OCI-LY7 (cell line): ENCODE data around the gene HOXB5. TPM values are rescaled to one million over a fixed set of nuclear protein-coding genes. Genes with fewer than 3 reads are reported as not detected.

Source experiments
- BruUV-seq: library from RNA; stranded (reverse); fragments of 400-500 nt; replicated peaks from 2 replicates; lab custom pipeline; 2021; lab: Mats Ljungman, UMichigan
- CTCF ChIA-PET: fragments of 300-600 bp; sonication (Branson Sonifier 250); formaldehyde crosslinking; loops from one replicate; lab custom pipeline; 2022; ENCODE audit warnings: antibody characterized with exemption; ENCODE audit not compliant: unreplicated experiment; lab: Charles Lee
- POLR2A ChIA-PET: fragments of 300-600 bp; sonication (Branson Sonifier 250); formaldehyde crosslinking; loops from one replicate; lab custom pipeline; 2022; ENCODE audit warnings: antibody characterized with exemption; lab: Charles Lee
- DNase-seq: peaks from one replicate; pipeline ENCODE4 v3.0.0-alpha.2; 2015; ENCODE audit warnings: low spot score
- H2AFZ ChIP-seq: fragments of 200-600 bp; sonication (generic), shearing (Covaris generic); 2 replicates; pipeline ENCODE4 v1.6.1; 2014; ENCODE audit warnings: mild to moderate bottlenecking, antibody characterized with exemption, low read length, moderate library complexity
- H3K27ac ChIP-seq: fragments of 200-600 bp; sonication (generic); 2 replicates; pipeline ENCODE4 v1.5.1; 2014; ENCODE audit warnings: mixed run types, low read depth, mild to moderate bottlenecking, moderate library complexity, low read length, inconsistent platforms; ENCODE audit not compliant: poor library complexity, severe bottlenecking
- H3K36me3 ChIP-seq: fragments of 200-600 bp; sonication (generic); 2 replicates; pipeline ENCODE4 v1.6.1; 2014; ENCODE audit warnings: mild to moderate bottlenecking, antibody characterized with exemption, low read length, moderate library complexity, mixed read lengths; ENCODE audit not compliant: insufficient read depth
- H3K4me1 ChIP-seq: fragments of 200-600 bp; sonication (generic); 2 replicates; pipeline ENCODE4 v1.5.1; 2014; ENCODE audit warnings: mild to moderate bottlenecking, low read length; ENCODE audit not compliant: insufficient read depth, poor library complexity, severe bottlenecking
- H3K4me2 ChIP-seq: fragments of 200-600 bp; sonication (generic); 2 replicates; pipeline ENCODE4 v1.6.1; 2014; ENCODE audit warnings: mild to moderate bottlenecking, low read length
- H3K4me3 ChIP-seq: fragments of 200-600 bp; sonication (generic); 2 replicates; pipeline ENCODE4 v1.5.1; 2014; ENCODE audit warnings: mild to moderate bottlenecking, low read depth, low read length; ENCODE audit not compliant: poor library complexity, severe bottlenecking
- H3K79me2 ChIP-seq: fragments of 200-600 bp; sonication (generic); 2 replicates; pipeline ENCODE4 v1.6.1; 2016; ENCODE audit warnings: low read depth, mild to moderate bottlenecking, low read length, moderate library complexity, mixed read lengths; ENCODE audit not compliant: insufficient read depth
- H3K9me2 ChIP-seq: fragments of 200-600 bp; sonication (generic); 2 replicates; pipeline ENCODE4 v1.6.1; 2016; ENCODE audit warnings: mild to moderate bottlenecking, low read length, mixed read lengths; ENCODE audit not compliant: insufficient read depth
- H3K9me3 ChIP-seq: fragments of 200-600 bp; sonication (generic); 2 replicates; pipeline ENCODE4 v1.6.1; 2014; ENCODE audit warnings: mild to moderate bottlenecking, mixed run types, low read length, mixed read lengths
- H4K20me1 ChIP-seq: fragments of 200-600 bp; sonication (generic); 2 replicates; pipeline ENCODE4 v1.6.1; 2014; ENCODE audit warnings: mild to moderate bottlenecking, antibody characterized with exemption, low read length, moderate library complexity, mixed read lengths; ENCODE audit not compliant: insufficient read depth
- EZH2phosphoT487 ChIP-seq: fragments of 200-600 bp; sonication (generic); IDR thresholded peaks from 2 replicates; pipeline ENCODE4 v1.6.1; 2018; ENCODE audit warnings: low read depth, borderline replicate concordance, mild to moderate bottlenecking, mixed run types, antibody characterized with exemption, low read length, moderate library complexity, mixed read lengths
- intact Hi-C: fragments of 100-400 bp; cut with micrococcal nuclease; formaldehyde crosslinking; loops from one replicate; pipeline ENCODE4 v1.10.0; 2022; ENCODE audit not compliant: unreplicated experiment
- total RNA-seq, 2 experiments: library from RNA; depleted of rRNA in 1 of 2; stranded (reverse); fragments of >200 nt in 1 of 2; shearing (Covaris generic) in 1 of 2; gene quantifications; 2 replicates each; pipeline ENCODE4 v1.2.3, GENCODE V29; 2014 to 2022
- TF ChIP-seq, protein P1 (sequence below): fragments of 200-600 bp; sonication (generic); conservative IDR thresholded peaks from 2 replicates; pipeline ENCODE4 v1.5.1; 2014; ENCODE audit warnings: mild to moderate bottlenecking, antibody characterized with exemption, low read length, moderate library complexity, mixed read lengths

Gene HOXB5
- total RNA-seq, 2 experiments from 2014 or later = not detected

DNA sequence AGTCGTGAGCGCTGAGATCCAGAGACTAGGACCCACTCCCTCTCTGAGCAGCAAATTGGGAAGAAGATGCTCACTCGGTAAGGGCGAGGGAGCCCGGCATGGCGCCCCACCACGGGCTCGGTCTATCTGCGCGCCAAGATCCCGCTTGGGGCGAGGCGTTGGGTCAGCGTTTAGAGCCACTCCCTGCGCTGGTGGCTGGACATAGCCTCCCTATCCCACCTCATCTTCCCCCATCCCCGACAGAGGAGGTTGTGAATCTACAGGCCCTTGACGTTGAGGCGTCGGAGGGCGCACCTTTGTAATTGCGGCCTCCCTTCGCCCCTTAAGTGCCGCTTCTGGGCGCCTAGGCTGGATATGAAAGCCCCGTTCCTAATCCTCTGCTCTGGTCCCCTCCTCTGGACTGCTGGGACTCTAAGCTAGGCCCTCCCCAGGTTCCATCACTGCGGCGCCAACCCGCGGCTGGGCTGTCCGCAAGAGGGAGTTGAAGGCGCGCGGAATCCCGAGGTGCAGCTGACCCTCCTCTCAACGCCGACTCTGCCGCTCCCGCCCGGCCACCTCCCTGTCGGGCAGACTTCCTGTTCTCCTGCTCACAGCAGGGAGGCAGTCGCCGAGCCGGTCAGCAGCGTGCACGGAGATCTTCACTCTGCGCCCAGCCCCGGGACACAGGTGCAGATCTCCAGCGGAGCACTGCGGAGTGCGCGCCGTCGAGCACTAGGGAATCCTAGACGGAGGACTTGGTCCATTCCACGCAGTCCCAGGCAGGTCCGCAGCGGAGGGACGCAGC, 48.7 kb upstream of the HOXB5 start:
- POLR2A ChIA-PET = no interaction called here
- Histone ChIP-seq H3K9me2 (no peaks in the 10 kb centered on the region), H2AFZ (no peak overlapping the region), H3K4me1 (no peaks in the 10 kb centered on the region), H3K4me3 (no peak overlapping the region), H4K20me1 (no peaks in the 10 kb centered on the region), H3K27ac (no peak overlapping the region), H3K79me2 (no peaks in the 10 kb centered on the region), H3K36me3 (no peaks in the 10 kb centered on the region), H3K9me3 (no peaks in the 10 kb centered on the region), H3K4me2 (no peak overlapping the region)
- BruUV-seq = no TSS peak
- no peak for TF ChIP-seq EZH2phosphoT487
- TF ChIP-seq, protein P1, sequence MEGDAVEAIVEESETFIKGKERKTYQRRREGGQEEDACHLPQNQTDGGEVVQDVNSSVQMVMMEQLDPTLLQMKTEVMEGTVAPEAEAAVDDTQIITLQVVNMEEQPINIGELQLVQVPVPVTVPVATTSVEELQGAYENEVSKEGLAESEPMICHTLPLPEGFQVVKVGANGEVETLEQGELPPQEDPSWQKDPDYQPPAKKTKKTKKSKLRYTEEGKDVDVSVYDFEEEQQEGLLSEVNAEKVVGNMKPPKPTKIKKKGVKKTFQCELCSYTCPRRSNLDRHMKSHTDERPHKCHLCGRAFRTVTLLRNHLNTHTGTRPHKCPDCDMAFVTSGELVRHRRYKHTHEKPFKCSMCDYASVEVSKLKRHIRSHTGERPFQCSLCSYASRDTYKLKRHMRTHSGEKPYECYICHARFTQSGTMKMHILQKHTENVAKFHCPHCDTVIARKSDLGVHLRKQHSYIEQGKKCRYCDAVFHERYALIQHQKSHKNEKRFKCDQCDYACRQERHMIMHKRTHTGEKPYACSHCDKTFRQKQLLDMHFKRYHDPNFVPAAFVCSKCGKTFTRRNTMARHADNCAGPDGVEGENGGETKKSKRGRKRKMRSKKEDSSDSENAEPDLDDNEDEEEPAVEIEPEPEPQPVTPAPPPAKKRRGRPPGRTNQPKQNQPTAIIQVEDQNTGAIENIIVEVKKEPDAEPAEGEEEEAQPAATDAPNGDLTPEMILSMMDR = no peak
- DNase-seq = no peak
- intact Hi-C loops = no loop called here
- CTCF ChIA-PET = no interaction called here

DNA sequence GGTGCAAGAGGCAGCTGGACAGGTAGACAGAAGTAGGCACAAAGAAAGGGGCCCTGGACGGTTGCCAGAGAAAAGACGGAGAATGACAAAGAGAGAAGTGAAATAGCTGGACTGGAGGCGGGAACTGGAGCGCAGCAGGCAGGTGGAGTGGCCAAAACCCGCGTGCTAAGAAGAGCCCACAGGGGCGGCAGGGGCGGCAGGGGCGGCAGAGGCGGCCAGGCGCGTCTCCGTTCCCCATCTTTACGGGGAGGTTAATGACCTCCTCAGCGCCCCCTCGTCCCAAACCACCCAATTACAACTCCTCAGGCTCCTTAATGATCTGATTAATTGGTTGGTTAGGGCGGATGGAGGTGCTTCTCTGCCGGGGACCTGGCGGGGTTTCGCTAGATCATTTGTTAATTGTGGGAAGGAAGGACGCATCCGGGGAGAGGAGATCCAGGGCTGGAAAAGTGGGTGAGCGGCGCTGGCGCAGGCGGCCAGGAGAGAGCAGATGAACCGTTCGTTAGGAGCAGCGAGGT, 48.0 kb upstream of the HOXB5 start:
- no peak overlapping the region for H3K27ac ChIP-seq
- POLR2A ChIA-PET = no interaction called here
- no peak for TF ChIP-seq EZH2phosphoT487
- TF ChIP-seq, protein P1 = no peak
- no peaks in the 10 kb centered on the region for H3K36me3 ChIP-seq
- no peaks in the 10 kb centered on the region for H3K79me2 ChIP-seq
- intact Hi-C loops = no loop called here
- BruUV-seq = no TSS peak
- H3K9me2 ChIP-seq = no peaks in the 10 kb centered on the region
- no peaks in the 10 kb centered on the region for H3K9me3 ChIP-seq
- DNase-seq = no peak
- CTCF ChIA-PET = no interaction called here
- H3K4me1 ChIP-seq = no peaks in the 10 kb centered on the region
- no peaks in the 10 kb centered on the region for H4K20me1 ChIP-seq
- H2AFZ ChIP-seq = no peak overlapping the region
- H3K4me2 ChIP-seq = no peak overlapping the region
- no peak overlapping the region for H3K4me3 ChIP-seq

DNA sequence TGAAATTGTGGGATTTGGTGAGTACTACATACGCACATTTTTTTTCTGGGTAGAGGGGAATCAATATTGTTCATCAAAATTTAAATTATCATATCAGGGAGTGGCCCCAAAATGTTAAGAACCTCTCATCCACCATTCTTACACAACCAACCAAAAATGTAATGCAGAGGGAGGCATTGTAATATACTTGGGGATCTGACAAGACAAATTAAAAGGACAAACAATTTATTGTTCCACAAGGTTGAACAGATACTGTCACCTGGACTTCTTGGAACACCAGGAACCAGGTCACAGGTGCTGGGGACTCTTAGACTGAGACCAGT, 47.2 kb upstream of the HOXB5 start:
- Histone ChIP-seq H3K9me3 (no peaks in the 10 kb centered on the region), H3K4me2 (no peak overlapping the region), H3K36me3 (no peaks in the 10 kb centered on the region), H3K79me2 (no peaks in the 10 kb centered on the region), H3K27ac (no peak overlapping the region), H2AFZ (no peak overlapping the region), H3K4me1 (no peaks in the 10 kb centered on the region), H4K20me1 (no peaks in the 10 kb centered on the region), H3K4me3 (no peak overlapping the region), H3K9me2 (no peaks in the 10 kb centered on the region)
- CTCF ChIA-PET = interaction anchor here (0.5 kb wide), 1 partner anchor 146 kb away, joined by 3 read pairs; no protein-coding TSS in a partner anchor
- POLR2A ChIA-PET = no interaction called here
- no peak for DNase-seq
- no peak for TF ChIP-seq EZH2phosphoT487
- TF ChIP-seq, protein P1 = no peak
- BruUV-seq = no TSS peak
- intact Hi-C loops = no loop called here
